DOHH2 (cell line): ENCODE results near the gene ESRRA.
A peak's percentile ranks its signal among the peaks of the same experiment; 100 is the strongest.

Source experiments
- H3F3A ChIP-seq: fragments of 200-600 bp; sonication (generic), shearing (Covaris generic); 2 replicates; pipeline ENCODE4 v1.6.0; 2016; ENCODE audit warnings: antibody characterized with exemption, mild to moderate bottlenecking; ENCODE audit not compliant: control insufficient read depth, insufficient read depth
- H3K27ac ChIP-seq: fragments of 200-600 bp; sonication (generic); 2 replicates; pipeline ENCODE4 v1.5.1; 2014; ENCODE audit warnings: low read depth, mild to moderate bottlenecking, low read length, moderate library complexity
- H3K27me3 ChIP-seq: fragments of 200-600 bp; sonication (generic); 2 replicates; pipeline ENCODE4 v1.6.1; 2014; ENCODE audit warnings: mild to moderate bottlenecking, low read length, mixed read lengths; ENCODE audit not compliant: control insufficient read depth
- H3K36me3 ChIP-seq: fragments of 200-600 bp; sonication (generic); 2 replicates; pipeline ENCODE4 v1.6.1; 2014; ENCODE audit warnings: mild to moderate bottlenecking, low read length, moderate library complexity, mixed read lengths; ENCODE audit not compliant: control insufficient read depth
- H3K4me1 ChIP-seq: fragments of 200-600 bp; sonication (generic); 2 replicates; pipeline ENCODE4 v1.6.1; 2014; ENCODE audit warnings: mild to moderate bottlenecking, low read length, mixed read lengths; ENCODE audit not compliant: control insufficient read depth
- H3K4me2 ChIP-seq: fragments of 200-600 bp; sonication (generic); 2 replicates; pipeline ENCODE4 v1.6.0; 2014; ENCODE audit warnings: mild to moderate bottlenecking, low read length, moderate library complexity
- H3K4me3 ChIP-seq: fragments of 200-600 bp; sonication (generic); 2 replicates; pipeline ENCODE4 v1.5.1; 2014; ENCODE audit warnings: mild to moderate bottlenecking, low read length, mixed read lengths
- H3K79me2 ChIP-seq: fragments of 200-600 bp; sonication (generic); 2 replicates; pipeline ENCODE4 v1.6.1; 2014; ENCODE audit warnings: mild to moderate bottlenecking, low read length, mixed read lengths; ENCODE audit not compliant: control insufficient read depth
- H3K9me2 ChIP-seq: fragments of 200-600 bp; sonication (generic); replicated peaks from 2 replicates; pipeline ENCODE4 v1.6.1; 2014; ENCODE audit warnings: mild to moderate bottlenecking, low read length, mixed read lengths; ENCODE audit not compliant: control insufficient read depth
- H3K9me3 ChIP-seq: fragments of 200-600 bp; sonication (generic); 2 replicates; pipeline ENCODE4 v1.6.1; 2014; ENCODE audit warnings: antibody characterized with exemption, low read length, mixed read lengths; ENCODE audit not compliant: control insufficient read depth, insufficient read depth
- H4K20me1 ChIP-seq: fragments of 200-600 bp; sonication (generic); 2 replicates; pipeline ENCODE4 v1.6.0; 2014; ENCODE audit warnings: low read depth, mild to moderate bottlenecking, antibody characterized with exemption, low read length, moderate library complexity; ENCODE audit not compliant: control insufficient read depth, insufficient read depth
- CTCF ChIP-seq: fragments of 200-600 bp; sonication (generic); IDR thresholded peaks from one replicate; pipeline ENCODE4 v1.5.1; 2014; ENCODE audit warnings: antibody characterized with exemption, mild to moderate bottlenecking, low read depth, low read length; ENCODE audit not compliant: poor library complexity, severe bottlenecking
- EZH2phosphoT487 ChIP-seq: fragments of 200-600 bp; sonication (generic); IDR thresholded peaks from 2 replicates; pipeline ENCODE4 v1.6.1; 2017; ENCODE audit warnings: borderline replicate concordance, mild to moderate bottlenecking, antibody characterized with exemption, low read length, moderate library complexity, mixed read lengths

The ESRRA gene

GRCh38 chr11:64290352-64291261 is 14.7 kb upstream of the ESRRA start:
- Histone ChIP-seq H4K20me1 (no peaks in the 10 kb centered on the region), H3K27ac (no peak overlapping the region), H3K9me3 (no peaks in the 10 kb centered on the region), H3K4me3 (no peak overlapping the region), H3K9me2 (no peaks in the 10 kb centered on the region), H3K4me2 (no peak overlapping the region), H3K79me2 (no peaks in the 10 kb centered on the region; the same call in 1 of the 2 replicates), H3K36me3 (no peaks in the 10 kb centered on the region), H3K27me3 (peaks cover 44% of the 10 kb centered on the region), H3F3A (no peaks in the 10 kb centered on the region), H3K4me1 (peaks cover 9% of the 10 kb centered on the region)
- no peak for TF ChIP-seq EZH2phosphoT487
- no peak for TF ChIP-seq CTCF

- Histone ChIP-seq H3K27me3 (peaks cover 51% of the 10 kb centered on the region), H3K4me2 (no peak within 1 kb of the TSS), H3K27ac (no peak within 1 kb of the TSS)
Observed at GRCh38 chr11:64291262-64291751, 14.0 kb upstream of the ESRRA start, which contains the start of gene KCNK4. Gene KCNK4, plus strand, starts transcription at chr11:64291302. Its CDS starts 1,717 bp downstream, at chr11:64293019.

GRCh38 chr11:64291752-64292459 is 13.4 kb upstream of the ESRRA start:
- H3K27ac ChIP-seq, result no peak overlapping the region
- H3K4me3 ChIP-seq, result no peak overlapping the region
- H4K20me1 ChIP-seq, result no peaks in the 10 kb centered on the region
- H3K36me3 ChIP-seq, result no peaks in the 10 kb centered on the region
- TF ChIP-seq CTCF (no peak), EZH2phosphoT487 (peak; percentile 33; the same call in 1 of the 2 replicates)
- H3K27me3 ChIP-seq, result peaks cover 57% of the 10 kb centered on the region
- no peaks in the 10 kb centered on the region for H3K9me3 ChIP-seq
- no peaks in the 10 kb centered on the region for H3K9me2 ChIP-seq
- no peaks in the 10 kb centered on the region for H3K79me2 ChIP-seq
- H3F3A ChIP-seq, result no peaks in the 10 kb centered on the region
- no peaks in the 10 kb centered on the region for H3K4me1 ChIP-seq
- no peak overlapping the region for H3K4me2 ChIP-seq

More at GRCh38 chr11:64291262-64291751, 14.0 kb upstream of the ESRRA start, which contains the start of gene KCNK4:
- no peaks in the 10 kb centered on the region for H3K9me2 ChIP-seq
- H3K9me3 ChIP-seq, result no peaks in the 10 kb centered on the region
- H3K36me3 ChIP-seq, result no peaks in the 10 kb centered on the region
- no peaks in the 10 kb centered on the region for H4K20me1 ChIP-seq
- peaks cover 5% of the 10 kb centered on the region for H3K4me1 ChIP-seq
- H3K79me2 ChIP-seq, result no peaks in the 10 kb centered on the region
- H3F3A ChIP-seq, result no peaks in the 10 kb centered on the region
- TF ChIP-seq CTCF (no peak), EZH2phosphoT487 (no peak)
- H3K4me3 ChIP-seq, result no peak within 1 kb of the TSS
